T-helper 2 cell treated with Interferon-gamma antibody and Interleukin-4, amounts not matched to agents 100 ng/mL and 5 ng/mL, for 36 hours (primary cell): ENCODE measurements around the gene PUM1. TPM values are rescaled to one million over a fixed set of nuclear protein-coding genes. Genes with fewer than 3 reads are reported as not detected.
"Not testable (repeated sequence)": the region's sequence is repeated elsewhere in the genome, so short reads cannot be mapped to it uniquely, and the experiment has no call there.

Source experiments
- intact Hi-C: fragments of 100-400 bp; cut with micrococcal nuclease; formaldehyde crosslinking; loops from one replicate; pipeline ENCODE4 v1.15.1; 2023
- total RNA-seq: library from RNA; stranded (reverse); gene quantifications from 2 replicates; pipeline ENCODE4 v1.2.3, GENCODE V29; 2022

The PUM1 gene
- 110 and 117 TPM in 2 replicates for total RNA-seq

- intact Hi-C loops: loop anchor here (5.0 to 10.0 kb wide), 2 partner anchors 232 to 311 kb away; partner anchors contain the start of genes LAPTM5, SNRNP40 and ZCCHC17
Observed at GRCh38 chr1:31065310-31066217, at the start of gene PUM1. TSS of gene PUM1 (minus strand) at chr1:31065717. CDS start at chr1:31059566, 6,151 bp downstream.

GRCh38 chr1:31112266-31112935 lies 46.9 kb upstream of the PUM1 start:
- intact Hi-C loops: no loop called here

- intact Hi-C loops: no loop called here
Observed at GRCh38 chr1:31111290-31111951, 45.9 kb upstream of the PUM1 start.

- intact Hi-C loops: no loop called here
Observed at GRCh38 chr1:31110846-31111245, 45.3 kb upstream of the PUM1 start.

- intact Hi-C loops: no loop called here
Observed at GRCh38 chr1:31108861-31109260, 43.3 kb upstream of the PUM1 start.

- intact Hi-C loops: no loop called here
Observed at GRCh38 chr1:31105646-31106045, 40.1 kb upstream of the PUM1 start.

GRCh38 chr1:31102501-31102950 lies 37.0 kb upstream of the PUM1 start:
- intact Hi-C loops: no loop called here

- intact Hi-C loops: no loop called here
Observed at GRCh38 chr1:31101147-31101502, 35.6 kb upstream of the PUM1 start.

- intact Hi-C loops: no loop called here
Observed at GRCh38 chr1:31099293-31100032, 33.9 kb upstream of the PUM1 start.

- intact Hi-C loops: no loop called here
Observed at GRCh38 chr1:31095985-31096384, 30.5 kb upstream of the PUM1 start.

- intact Hi-C loops: no loop called here
Observed at GRCh38 chr1:31095298-31095981, 29.9 kb upstream of the PUM1 start.

GRCh38 chr1:31088081-31088480 lies 22.6 kb upstream of the PUM1 start:
- intact Hi-C loops: not testable (repeated sequence)

- intact Hi-C loops: no loop called here
Observed at GRCh38 chr1:31084782-31085569, 19.5 kb upstream of the PUM1 start.

- intact Hi-C loops: no loop called here
Observed at GRCh38 chr1:31082385-31082784, 16.9 kb upstream of the PUM1 start.

- intact Hi-C loops: no loop called here
Observed at GRCh38 chr1:31073044-31073443, 7.5 kb upstream of the PUM1 start.

GRCh38 chr1:31072304-31072746 lies 6.8 kb upstream of the PUM1 start:
- intact Hi-C loops: no loop called here

GRCh38 chr1:31069392-31069791 lies 3.9 kb upstream of the PUM1 start:
- intact Hi-C loops: loop anchor here (5.0 to 10.0 kb wide), 2 partner anchors 228 to 315 kb away; partner anchors contain the start of genes LAPTM5, SNRNP40 and ZCCHC17

- intact Hi-C loops: loop anchor here (5.0 to 10.0 kb wide), 3 partner anchors 53 to 310 kb away; partner anchors contain the start of genes LAPTM5, SNRNP40 and ZCCHC17
Observed at GRCh38 chr1:31064718-31065309, 703 bp downstream of the PUM1 start.
